ENCODE data around the gene PREX1. TPM values are rescaled to one million over a fixed set of nuclear protein-coding genes. Genes with fewer than 3 reads are reported as not detected.

PREX1 gene
- total and polyA plus RNA-seq, 4 donors: 20.4 to 49.0 (median 42.6) TPM

DNA sequence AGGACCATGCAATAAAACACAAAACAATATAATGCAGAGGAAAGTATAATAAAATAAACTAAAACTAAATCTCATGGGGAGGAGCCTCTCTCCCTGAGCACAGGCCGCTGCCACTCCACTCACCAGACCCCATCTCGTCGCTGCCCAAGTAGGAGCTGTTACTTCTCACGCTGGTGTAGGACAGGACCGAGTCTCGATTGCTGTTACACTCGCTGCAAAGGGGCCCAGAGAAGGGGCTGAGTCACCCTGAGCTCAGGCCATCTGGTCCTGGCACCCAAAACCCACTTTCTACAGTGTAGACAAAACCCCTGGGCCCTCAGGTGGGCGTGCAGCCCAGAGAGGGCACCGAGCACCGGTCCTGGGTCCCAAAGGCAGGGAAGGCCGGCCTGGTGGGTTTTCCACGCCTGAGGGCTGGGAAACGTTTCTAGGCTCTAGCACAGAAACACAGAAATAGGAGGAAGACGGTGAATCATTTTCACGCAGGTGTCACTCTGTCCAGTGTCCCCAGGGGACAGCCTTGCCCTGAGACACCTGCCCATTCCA is 183.4 kb downstream of the PREX1 start:
- ATAC-seq (ENCODE audit: low FRiP score) (no peak), DNase-seq (no peak)
- WGBS, 2 donors: 85 to 86% methylated on average over 15 of the region's 15 CpGs
- H3K36me3 ChIP-seq (ENCODE audit: control insufficient read depth in 1 of 2, insufficient read depth in 2 of 2, low read length in 1 of 2): peaks cover 0 to 16% of the 10 kb centered on the region in 2 donors
- H3K4me3 ChIP-seq (ENCODE audit: low read length in 2 of 2): no peak overlapping the region
- no peak overlapping the region for H3K27ac ChIP-seq (ENCODE audit: low read depth in 1 of 2, low read length in 2 of 2)
- no peaks in the 10 kb centered on the region for H3K27me3 ChIP-seq (ENCODE audit: control insufficient read depth in 1 of 2, insufficient read depth in 2 of 2, low read length in 1 of 2)
- H3K9me3 ChIP-seq (ENCODE audit: control insufficient read depth, low read length): no peaks in the 10 kb centered on the region
- no peaks in the 10 kb centered on the region for H3K4me1 ChIP-seq (ENCODE audit: control insufficient read depth in 1 of 2, insufficient read depth in 2 of 2, low read length in 2 of 2)
- intact Hi-C loops (cut with DNase I): no loop called here

- Histone ChIP-seq H3K27me3 (ENCODE audit: control insufficient read depth in 1 of 2, insufficient read depth in 2 of 2, low read length in 1 of 2) (no peaks in the 10 kb centered on the region), H3K9me3 (ENCODE audit: control insufficient read depth, low read length) (no peaks in the 10 kb centered on the region), H3K27ac (ENCODE audit: low read depth in 1 of 2, low read length in 2 of 2) (no peak overlapping the region), H3K4me3 (ENCODE audit: low read length in 2 of 2) (no peak overlapping the region), H3K36me3 (ENCODE audit: control insufficient read depth in 1 of 2, insufficient read depth in 2 of 2, low read length in 1 of 2) (peaks cover 0 to 26% of the 10 kb centered on the region in 2 donors), H3K4me1 (ENCODE audit: control insufficient read depth in 1 of 2, insufficient read depth in 2 of 2, low read length in 2 of 2) (no peaks in the 10 kb centered on the region)
- WGBS, 2 donors: 94 to 95% methylated on average over 11 of the region's 11 CpGs
- intact Hi-C loops (cut with DNase I): no loop called here
- ATAC-seq (ENCODE audit: low FRiP score): no peak
- DNase-seq: no peak
Measured at GRCh38 chr20:48642105-48642880, 185.5 kb downstream of the PREX1 start.

DNA sequence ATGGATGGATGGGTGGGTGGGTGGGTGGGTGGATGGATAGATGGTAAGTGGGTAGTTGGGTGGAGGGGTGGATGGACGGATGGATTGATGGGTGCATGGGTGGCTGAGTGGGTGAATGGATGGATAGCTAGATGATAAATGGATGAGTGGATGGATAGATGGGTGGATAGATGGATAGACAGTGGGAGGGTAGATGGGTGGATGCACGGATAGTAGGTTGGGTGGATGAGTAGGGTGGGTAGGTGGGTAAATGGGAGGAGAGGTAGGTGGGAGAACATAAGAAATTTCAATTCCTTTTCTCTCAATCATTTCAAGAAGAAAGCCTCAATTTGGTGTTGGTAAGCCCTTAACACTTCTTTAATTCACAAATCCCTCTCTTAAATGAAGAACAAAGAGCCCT is 186.9 kb downstream of the PREX1 start:
- Histone ChIP-seq H3K4me1 (ENCODE audit: control insufficient read depth in 1 of 2, insufficient read depth in 2 of 2, low read length in 2 of 2) (no peaks in the 10 kb centered on the region), H3K4me3 (ENCODE audit: low read length in 2 of 2) (no peak overlapping the region), H3K27me3 (ENCODE audit: control insufficient read depth in 1 of 2, insufficient read depth in 2 of 2, low read length in 1 of 2) (no peaks in the 10 kb centered on the region), H3K9me3 (ENCODE audit: control insufficient read depth, low read length) (no peaks in the 10 kb centered on the region), H3K27ac (ENCODE audit: low read depth in 1 of 2, low read length in 2 of 2) (no peak overlapping the region), H3K36me3 (ENCODE audit: control insufficient read depth in 1 of 2, insufficient read depth in 2 of 2, low read length in 1 of 2) (peaks cover 0 to 23% of the 10 kb centered on the region in 2 donors)
- intact Hi-C loops (cut with DNase I): no loop called here
- no peak for DNase-seq
- ATAC-seq (ENCODE audit: low FRiP score): no peak
- 94 to 96% methylated on average over 2 of the region's 2 CpGs for WGBS, 2 donors

DNA sequence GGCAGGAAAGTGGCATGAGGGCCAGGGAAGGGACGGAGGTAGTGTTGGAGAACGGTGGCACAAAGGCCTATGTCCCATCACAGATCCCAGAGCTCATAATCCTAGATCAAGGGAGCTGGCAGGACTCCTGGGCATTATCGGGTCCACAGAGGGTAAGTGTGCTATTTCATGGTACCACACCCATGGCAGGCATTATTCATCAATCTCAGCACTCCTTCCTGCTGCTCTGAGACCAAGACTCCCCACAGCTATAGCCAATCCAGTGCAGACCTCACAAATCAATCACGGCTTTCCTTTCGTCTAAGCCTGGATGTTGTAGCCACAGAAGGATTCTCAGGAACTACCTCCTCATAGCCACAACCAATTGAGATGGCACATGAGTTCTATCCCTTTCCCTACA is 187.9 kb downstream of the PREX1 start:
- no peaks in the 10 kb centered on the region for H3K9me3 ChIP-seq (ENCODE audit: control insufficient read depth, low read length)
- no peaks in the 10 kb centered on the region for H3K4me1 ChIP-seq (ENCODE audit: control insufficient read depth in 1 of 2, insufficient read depth in 2 of 2, low read length in 2 of 2)
- no peaks in the 10 kb centered on the region for H3K27me3 ChIP-seq (ENCODE audit: control insufficient read depth in 1 of 2, insufficient read depth in 2 of 2, low read length in 1 of 2)
- no peak overlapping the region for H3K4me3 ChIP-seq (ENCODE audit: low read length in 2 of 2)
- no peak overlapping the region for H3K27ac ChIP-seq (ENCODE audit: low read depth in 1 of 2, low read length in 2 of 2)
- 85 to 86% methylated on average over 5 of the region's 5 CpGs for WGBS, 2 donors
- H3K36me3 ChIP-seq (ENCODE audit: control insufficient read depth in 1 of 2, insufficient read depth in 2 of 2, low read length in 1 of 2): peaks cover 0 to 18% of the 10 kb centered on the region in 2 donors
- no peak for ATAC-seq (ENCODE audit: low FRiP score)
- intact Hi-C loops (cut with DNase I): no loop called here
- no peak for DNase-seq

DNA sequence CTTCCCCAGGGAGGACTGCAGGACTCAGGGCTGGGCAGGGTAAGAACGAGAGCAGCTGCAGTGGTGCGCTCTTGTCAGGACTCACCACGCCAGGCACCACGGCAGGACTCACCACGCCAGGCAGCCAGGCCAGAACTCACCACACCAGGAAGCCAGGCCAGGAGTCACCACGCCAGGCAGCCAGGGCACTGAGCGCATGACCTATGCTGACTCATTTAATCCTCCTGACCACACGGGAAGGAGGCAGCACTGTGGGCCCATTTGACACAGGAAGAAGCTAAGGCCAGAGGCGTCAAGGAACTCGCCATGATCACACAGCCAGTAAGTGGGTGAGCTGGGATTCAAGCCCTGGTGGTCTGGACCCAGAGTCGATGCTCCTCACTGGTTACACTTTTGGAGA is 189.3 kb downstream of the PREX1 start:
- 80 to 85% methylated on average over 11 of the region's 11 CpGs for WGBS, 2 donors
- DNase-seq: no peak
- no peaks in the 10 kb centered on the region for H3K27me3 ChIP-seq (ENCODE audit: control insufficient read depth in 1 of 2, insufficient read depth in 2 of 2, low read length in 1 of 2)
- ATAC-seq (ENCODE audit: low FRiP score): no peak
- intact Hi-C loops (cut with DNase I): no loop called here
- H3K36me3 ChIP-seq (ENCODE audit: control insufficient read depth in 1 of 2, insufficient read depth in 2 of 2, low read length in 1 of 2): peaks cover 0 to 16% of the 10 kb centered on the region in 2 donors
- no peak overlapping the region for H3K4me3 ChIP-seq (ENCODE audit: low read length in 2 of 2)
- H3K4me1 ChIP-seq (ENCODE audit: control insufficient read depth in 1 of 2, insufficient read depth in 2 of 2, low read length in 2 of 2): no peaks in the 10 kb centered on the region
- H3K9me3 ChIP-seq (ENCODE audit: control insufficient read depth, low read length): no peaks in the 10 kb centered on the region
- no peak overlapping the region for H3K27ac ChIP-seq (ENCODE audit: low read depth in 1 of 2, low read length in 2 of 2)

- DNase-seq (no peak), ATAC-seq (ENCODE audit: low FRiP score) (no peak)
- 81 to 92% methylated on average over 9 of the region's 9 CpGs for WGBS, 2 donors
- H3K27ac ChIP-seq (ENCODE audit: low read depth in 1 of 2, low read length in 2 of 2): no peak overlapping the region
- H3K4me1 ChIP-seq (ENCODE audit: control insufficient read depth in 1 of 2, insufficient read depth in 2 of 2, low read length in 2 of 2): no peaks in the 10 kb centered on the region
- H3K9me3 ChIP-seq (ENCODE audit: control insufficient read depth, low read length): no peaks in the 10 kb centered on the region
- peaks cover 0 to 16% of the 10 kb centered on the region in 2 donors for H3K36me3 ChIP-seq (ENCODE audit: control insufficient read depth in 1 of 2, insufficient read depth in 2 of 2, low read length in 1 of 2)
- H3K4me3 ChIP-seq (ENCODE audit: low read length in 2 of 2): no peak overlapping the region
- intact Hi-C loops (cut with DNase I): no loop called here
- no peaks in the 10 kb centered on the region for H3K27me3 ChIP-seq (ENCODE audit: control insufficient read depth in 1 of 2, insufficient read depth in 2 of 2, low read length in 1 of 2)
Measured at GRCh38 chr20:48637461-48637860, 190.3 kb downstream of the PREX1 start.

GRCh38 chr20:48636301-48636700 is 191.5 kb downstream of the PREX1 start:
- WGBS, 2 donors: 90 to 94% methylated on average over 24 to 26 of the region's 26 CpGs
- intact Hi-C loops (cut with DNase I): no loop called here
- H3K36me3 ChIP-seq (ENCODE audit: control insufficient read depth in 1 of 2, insufficient read depth in 2 of 2, low read length in 1 of 2): peaks cover 2 to 19% of the 10 kb centered on the region in 2 donors
- no peak overlapping the region for H3K4me3 ChIP-seq (ENCODE audit: low read length in 2 of 2)
- ATAC-seq (ENCODE audit: low FRiP score) (no peak), DNase-seq (no peak)
- no peaks in the 10 kb centered on the region for H3K4me1 ChIP-seq (ENCODE audit: control insufficient read depth in 1 of 2, insufficient read depth in 2 of 2, low read length in 2 of 2)
- no peaks in the 10 kb centered on the region for H3K9me3 ChIP-seq (ENCODE audit: control insufficient read depth, low read length)
- H3K27me3 ChIP-seq (ENCODE audit: control insufficient read depth in 1 of 2, insufficient read depth in 2 of 2, low read length in 1 of 2): no peaks in the 10 kb centered on the region
- H3K27ac ChIP-seq (ENCODE audit: low read depth in 1 of 2, low read length in 2 of 2): no peak overlapping the region

GRCh38 chr20:48635791-48636267 is 192.0 kb downstream of the PREX1 start:
- 28 to 37% methylated on average over 5 of the region's 5 CpGs for WGBS, 2 donors
- H3K27me3 ChIP-seq (ENCODE audit: control insufficient read depth in 1 of 2, insufficient read depth in 2 of 2, low read length in 1 of 2): no peaks in the 10 kb centered on the region
- ATAC-seq (ENCODE audit: low FRiP score): no peak
- intact Hi-C loops (cut with DNase I): no loop called here
- H3K36me3 ChIP-seq (ENCODE audit: control insufficient read depth in 1 of 2, insufficient read depth in 2 of 2, low read length in 1 of 2): peaks cover 2 to 19% of the 10 kb centered on the region in 2 donors
- peak; percentile 69 to 88 for DNase-seq
- H3K27ac ChIP-seq (ENCODE audit: low read depth in 1 of 2, low read length in 2 of 2): no peak overlapping the region
- H3K4me3 ChIP-seq (ENCODE audit: low read length in 2 of 2): no peak overlapping the region
- H3K9me3 ChIP-seq (ENCODE audit: control insufficient read depth, low read length): no peaks in the 10 kb centered on the region
- H3K4me1 ChIP-seq (ENCODE audit: control insufficient read depth in 1 of 2, insufficient read depth in 2 of 2, low read length in 2 of 2): no peaks in the 10 kb centered on the region

DNA sequence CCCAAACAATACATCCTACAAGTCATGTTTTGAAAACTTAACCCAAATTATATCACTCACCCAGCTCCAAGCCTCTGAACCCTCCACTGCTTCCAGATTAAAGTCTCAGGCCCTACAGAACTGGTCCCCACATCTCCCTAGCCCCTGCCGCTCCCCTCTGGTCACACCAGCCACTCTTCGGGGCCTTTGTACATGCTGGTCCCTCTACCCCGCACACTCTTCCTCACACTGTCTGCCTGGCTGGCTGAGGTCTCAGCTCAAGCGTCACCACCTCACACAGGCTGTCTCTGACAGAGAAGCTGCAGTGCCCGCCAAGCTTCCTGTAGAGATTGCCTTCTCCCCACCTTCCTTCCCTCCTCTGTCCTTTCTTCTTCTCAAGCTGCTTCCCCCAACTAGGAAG is 192.4 kb downstream of the PREX1 start:
- no peak overlapping the region for H3K27ac ChIP-seq (ENCODE audit: low read depth in 1 of 2, low read length in 2 of 2)
- peaks cover 2 to 16% of the 10 kb centered on the region in 2 donors for H3K36me3 ChIP-seq (ENCODE audit: control insufficient read depth in 1 of 2, insufficient read depth in 2 of 2, low read length in 1 of 2)
- 91 to 95% methylated on average over 5 of the region's 5 CpGs for WGBS, 2 donors
- H3K27me3 ChIP-seq (ENCODE audit: control insufficient read depth in 1 of 2, insufficient read depth in 2 of 2, low read length in 1 of 2): no peaks in the 10 kb centered on the region
- intact Hi-C loops (cut with DNase I): no loop called here
- ATAC-seq (ENCODE audit: low FRiP score) (no peak), DNase-seq (peak in 1 of 2 donors; percentile 49)
- H3K9me3 ChIP-seq (ENCODE audit: control insufficient read depth, low read length): no peaks in the 10 kb centered on the region
- H3K4me3 ChIP-seq (ENCODE audit: low read length in 2 of 2): no peak overlapping the region
- H3K4me1 ChIP-seq (ENCODE audit: control insufficient read depth in 1 of 2, insufficient read depth in 2 of 2, low read length in 2 of 2): no peaks in the 10 kb centered on the region
